SIG-M5 treated with dmso at 0.1 percent for 504 hours (cell line): ENCODE measurements around the gene CEP89.
"Not testable (repeated sequence)": the region's sequence is repeated elsewhere in the genome, so short reads cannot be mapped to it uniquely, and the experiment has no call there.

Source experiments
- DNase-seq: peaks from one replicate; lab custom pipeline; 2025; ENCODE audit not compliant: unreplicated experiment; lab: John Stamatoyannopoulos, UW

CEP89 gene

GRCh38 chr19:32895384-32895783, 76.4 kb downstream of the CEP89 start:
- no peak for DNase-seq

- no peak for DNase-seq
Measured at GRCh38 chr19:32891609-32892008, 80.1 kb downstream of the CEP89 start.

GRCh38 chr19:32890841-32891240, 80.9 kb downstream of the CEP89 start:
- no peak for DNase-seq

GRCh38 chr19:32890326-32890725, 81.4 kb downstream of the CEP89 start:
- DNase-seq, result no peak

- no peak for DNase-seq
Measured at GRCh38 chr19:32889137-32889934, 82.4 kb downstream of the CEP89 start.

- DNase-seq, result no peak
Measured at GRCh38 chr19:32887572-32888215, 84.1 kb downstream of the CEP89 start.

GRCh38 chr19:32886241-32886640, 85.5 kb downstream of the CEP89 start:
- no peak for DNase-seq

GRCh38 chr19:32885255-32885654, 86.5 kb downstream of the CEP89 start:
- not testable (repeated sequence) for DNase-seq

- no peak for DNase-seq
Measured at GRCh38 chr19:32881766-32882165, 90.0 kb downstream of the CEP89 start.

GRCh38 chr19:32880622-32881021, 91.1 kb downstream of the CEP89 start:
- DNase-seq, result no peak

GRCh38 chr19:32879741-32880140, 92.0 kb downstream of the CEP89 start:
- DNase-seq, result no peak

GRCh38 chr19:32878988-32879387, 92.8 kb downstream of the CEP89 start:
- no peak for DNase-seq

- DNase-seq, result no peak
Measured at GRCh38 chr19:32877977-32878745, 93.6 kb downstream of the CEP89 start.

GRCh38 chr19:32877323-32877912, 94.3 kb downstream of the CEP89 start:
- no peak for DNase-seq

GRCh38 chr19:32876919-32877285, 94.9 kb downstream of the CEP89 start:
- peak; percentile 4 for DNase-seq

- no peak for DNase-seq
Measured at GRCh38 chr19:32876236-32876918, 95.4 kb downstream of the CEP89 start.

- DNase-seq, result no peak
Measured at GRCh38 chr19:32875428-32875827, 96.3 kb downstream of the CEP89 start.

GRCh38 chr19:32874605-32875004, 97.2 kb downstream of the CEP89 start:
- DNase-seq, result no peak

GRCh38 chr19:32873247-32873959, 98.4 kb downstream of the CEP89 start:
- no peak for DNase-seq

GRCh38 chr19:32872391-32872790, 99.4 kb downstream of the CEP89 start:
- DNase-seq, result no peak
